ENCODE measurements around the gene WDR86. TPM values are rescaled to one million over a fixed set of nuclear protein-coding genes. Genes with fewer than 3 reads are reported as not detected.

The WDR86 gene
- total RNA-seq, 1 experiment from 2014 or later, result 8.1 TPM

DNA sequence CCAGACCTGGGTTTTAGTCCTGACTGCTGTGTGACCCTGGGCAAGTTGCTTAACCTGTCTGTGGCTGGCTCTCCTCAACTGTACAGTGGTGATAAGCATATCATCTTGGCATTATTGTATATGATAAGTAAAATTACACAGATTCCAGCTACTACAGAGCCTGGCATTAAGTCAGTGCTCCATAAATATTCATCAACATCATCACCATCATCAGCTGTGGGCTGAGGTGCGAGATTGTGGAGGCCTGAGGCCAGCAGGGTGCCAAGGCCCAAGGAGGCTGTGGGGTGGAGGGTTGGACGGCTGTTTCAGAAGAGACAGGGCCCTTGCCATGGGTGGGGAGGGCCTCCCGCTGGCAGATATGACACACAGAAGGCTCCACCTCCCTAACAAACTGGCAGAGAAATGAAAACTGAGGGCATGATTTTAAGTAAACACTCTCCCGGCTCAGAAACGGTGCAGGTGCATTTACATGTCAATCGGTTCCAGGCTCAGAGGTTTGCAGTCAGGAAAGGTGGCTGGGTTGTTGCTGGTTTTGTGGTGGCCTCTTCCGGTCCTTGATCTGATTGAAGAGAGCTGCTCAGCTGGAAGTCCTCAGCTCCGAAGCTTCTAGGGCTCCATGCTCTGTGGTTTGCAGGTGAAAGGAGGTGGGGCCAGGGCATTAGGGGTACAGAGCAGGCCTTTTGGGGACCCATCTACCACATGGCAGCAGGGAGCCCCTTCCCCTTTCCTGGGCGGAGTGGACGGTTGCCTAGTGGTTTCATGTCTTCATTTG, 19.9 kb upstream of the WDR86 start:
- H3K4me2 ChIP-seq (ENCODE audit: insufficient read depth, insufficient read length, low read length), result no peak overlapping the region
- Mint-ChIP-seq H3K27me3 (ENCODE audit: low read depth) (peaks cover 4% of the 10 kb centered on the region), H3K4me3 (peak overlapping the region in 1 of 2 experiments; percentile 56; a peak in 1 of 5 replicates), H3K9me3 (no peaks in the 10 kb centered on the region), H3K27ac (peak overlapping the region in 2 of 3 experiments; percentile 60 to 90; a peak in 5 of 7 replicates), H3K4me1 (peaks cover 33 to 41% of the 10 kb centered on the region in 2 experiments), H3K36me3 (ENCODE audit: insufficient read depth in 1 of 3, low read depth in 3 of 3) (no peaks in the 10 kb centered on the region; a peak in 1 of 7 replicates)
- H3K4me1 ChIP-seq (ENCODE audit: insufficient read depth, low read length), result peaks cover 3% of the 10 kb centered on the region; the same call in 1 of the 2 replicates
- no peaks in the 10 kb centered on the region for H3K79me1 ChIP-seq (ENCODE audit: insufficient read depth, low read depth, low read length, poor library complexity, severe bottlenecking)
- no peak overlapping the region for H2AFZ ChIP-seq (ENCODE audit: low read length)
- no peaks in the 10 kb centered on the region for H3K9me3 ChIP-seq (ENCODE audit: control insufficient read depth, low read depth, low read length)
- no peaks in the 10 kb centered on the region for H3K79me2 ChIP-seq (ENCODE audit: insufficient read depth, low read length)
- no peak overlapping the region for H2BK5ac ChIP-seq (ENCODE audit: insufficient read length, low read length)
- H2BK20ac ChIP-seq (ENCODE audit: low read depth, low read length, poor library complexity, severe bottlenecking), result no peak overlapping the region
- H2BK12ac ChIP-seq (ENCODE audit: insufficient read length, low read depth, low read length), result no peak overlapping the region
- no peak overlapping the region for H3K4ac ChIP-seq (ENCODE audit: low read depth, low read length)
- WGBS (ENCODE audit: extremely low coverage, insufficient read length, low lambda C conversion rate), result no CpG with 5 or more reads among the region's 10 CpGs
- H3K27me3 ChIP-seq (ENCODE audit: insufficient read depth, low read length), result no peaks in the 10 kb centered on the region
- no peak overlapping the region for H4K91ac ChIP-seq (ENCODE audit: insufficient read length, low read depth, low read length)
- H2BK15ac ChIP-seq (ENCODE audit: low read depth, low read length), result no peak overlapping the region
- no peak overlapping the region for H4K8ac ChIP-seq (replicated peaks; ENCODE audit: insufficient read length, low read depth, low read length)
- H3T11ph ChIP-seq (ENCODE audit: low read length), result no peak overlapping the region
- no peak overlapping the region for H3K27ac ChIP-seq (ENCODE audit: insufficient read length, low read depth, low read length)
- no peak overlapping the region for H2AK5ac ChIP-seq (ENCODE audit: insufficient read length, low read length)
- DNase-seq, result no peak
- H3K14ac ChIP-seq (ENCODE audit: insufficient read depth, low read length), result no peak overlapping the region
- H3K56ac ChIP-seq (ENCODE audit: insufficient read length, low read depth, low read length), result no peak overlapping the region
- H3K9ac ChIP-seq (ENCODE audit: extremely low read depth, insufficient read length, low read length), result no peak overlapping the region
- H4K5ac ChIP-seq (ENCODE audit: insufficient read length, low read depth, low read length), result no peak overlapping the region
- TF ChIP-seq, protein P1, sequence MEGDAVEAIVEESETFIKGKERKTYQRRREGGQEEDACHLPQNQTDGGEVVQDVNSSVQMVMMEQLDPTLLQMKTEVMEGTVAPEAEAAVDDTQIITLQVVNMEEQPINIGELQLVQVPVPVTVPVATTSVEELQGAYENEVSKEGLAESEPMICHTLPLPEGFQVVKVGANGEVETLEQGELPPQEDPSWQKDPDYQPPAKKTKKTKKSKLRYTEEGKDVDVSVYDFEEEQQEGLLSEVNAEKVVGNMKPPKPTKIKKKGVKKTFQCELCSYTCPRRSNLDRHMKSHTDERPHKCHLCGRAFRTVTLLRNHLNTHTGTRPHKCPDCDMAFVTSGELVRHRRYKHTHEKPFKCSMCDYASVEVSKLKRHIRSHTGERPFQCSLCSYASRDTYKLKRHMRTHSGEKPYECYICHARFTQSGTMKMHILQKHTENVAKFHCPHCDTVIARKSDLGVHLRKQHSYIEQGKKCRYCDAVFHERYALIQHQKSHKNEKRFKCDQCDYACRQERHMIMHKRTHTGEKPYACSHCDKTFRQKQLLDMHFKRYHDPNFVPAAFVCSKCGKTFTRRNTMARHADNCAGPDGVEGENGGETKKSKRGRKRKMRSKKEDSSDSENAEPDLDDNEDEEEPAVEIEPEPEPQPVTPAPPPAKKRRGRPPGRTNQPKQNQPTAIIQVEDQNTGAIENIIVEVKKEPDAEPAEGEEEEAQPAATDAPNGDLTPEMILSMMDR (conservative IDR thresholded peaks at IDR 0.05), result no peak
- no peak overlapping the region for H3K18ac ChIP-seq (ENCODE audit: insufficient read length, low read depth, low read length)
- no peak overlapping the region for H2BK120ac ChIP-seq (ENCODE audit: low read depth, low read length, poor library complexity, severe bottlenecking)
- no peaks in the 10 kb centered on the region for H3K23me2 ChIP-seq (ENCODE audit: insufficient read length, low read depth, low read length, poor library complexity, severe bottlenecking)
- H4K20me1 ChIP-seq (ENCODE audit: control insufficient read depth, insufficient read depth, insufficient read length), result no peaks in the 10 kb centered on the region
- no peak overlapping the region for H3K23ac ChIP-seq (ENCODE audit: insufficient read length, low read depth, low read length)
